Transverse colon (tissue), 4 donors: ENCODE measurements around the gene CENPS. TPM values are rescaled to one million over a fixed set of nuclear protein-coding genes. Genes with fewer than 3 reads are reported as not detected.

ENCODE experiments used
- DNase-seq: peaks from one replicate; pipeline ENCODE4 v3.0.0-alpha.2; 2019
- H3K27ac ChIP-seq, 4 donors: fragments of 200-600 bp; sonication (generic); 2 replicates each; pipeline ENCODE4 v1.5.1; 2016 to 2018; ENCODE audit warnings: inconsistent platforms in 4 of 4
- H3K27me3 ChIP-seq: fragments of 200-600 bp; sonication (generic); 2 replicates; pipeline ENCODE4 v1.5.1; 2017; ENCODE audit warnings: inconsistent platforms
- H3K36me3 ChIP-seq, 4 donors: fragments of 200-600 bp; sonication (generic); 2 replicates each; pipeline ENCODE4 v1.5.1; 2017 to 2019; ENCODE audit warnings: inconsistent platforms in 4 of 4
- H3K4me1 ChIP-seq, 4 donors: fragments of 200-600 bp; sonication (generic); 2 replicates each; pipeline ENCODE4 v1.5.1; 2017 to 2020; ENCODE audit warnings: inconsistent platforms in 4 of 4
- H3K4me3 ChIP-seq, 4 donors: fragments of 200-600 bp; sonication (generic); 1 replicate in 1 of 4; 2 replicates in 3 of 4; pipeline versions ENCODE4 v1.5.1 to v1.6.1; 2017 to 2019; ENCODE audit warnings: inconsistent platforms in 4 of 4
- H3K9me3 ChIP-seq, 2 donors: fragments of 200-600 bp; sonication (generic); 2 replicates each; pipeline ENCODE4 v1.5.1; 2017 to 2019; ENCODE audit warnings: inconsistent platforms in 2 of 2
- CTCF ChIP-seq, 5 experiments: fragments of 200-600 bp in 3 of 5; fragments of 450-650 bp in 2 of 5; sonication (generic) in 3 of 5; IDR thresholded peaks; 1 replicate in 2 of 5; 2 replicates in 3 of 5; pipeline ENCODE4 v1.5.1; 2016 to 2017; ENCODE audit warnings: antibody characterized with exemption in 5 of 5, inconsistent platforms in 3 of 5, mild to moderate bottlenecking in 2 of 5, moderate library complexity in 1 of 5
- EP300 ChIP-seq: sonication (generic); formaldehyde crosslinking; IDR thresholded peaks from one replicate; pipeline ENCODE4 v1.6.1; 2017; ENCODE audit warnings: antibody characterized with exemption, low read depth
- POLR2A ChIP-seq: fragments of 450-650 bp; IDR thresholded peaks from one replicate; pipeline ENCODE4 v1.6.1; 2016; ENCODE audit warnings: antibody characterized with exemption, mild to moderate bottlenecking, moderate library complexity
- POLR2AphosphoS5 ChIP-seq, 3 donors: sonication (generic); formaldehyde crosslinking; IDR thresholded peaks; one replicate each; pipeline ENCODE4 v1.6.1; 2016; ENCODE audit warnings: antibody characterized with exemption in 3 of 3
- WGBS, 2 donors: methylation state at CpG; one replicate each; pipeline ENCODE4 v1.1.5; 2018; ENCODE audit warnings: low coverage in 1 of 2; 5-methylcytosine and 5-hydroxymethylcytosine counted together
- in situ Hi-C, 4 donors: fragments of 200-750 bp; cut with MboI; loops; one replicate each; pipeline versions ENCODE4 v1.15.0 to v1.15.1; 2017; ENCODE audit warnings: low sequenced_read_pairs in 3 of 4, low pct_ligation_motif_present in 1 of 4, low pct_unique_long_range_greater_than_20kb in 1 of 4
- intact Hi-C: fragments of 100-400 bp; cut with DNase I; formaldehyde crosslinking; loops from one replicate; pipeline ENCODE4 v1.15.1; 2023; ENCODE audit warnings: low total_unique reads
- total RNA-seq, 4 donors: library from RNA; depleted of rRNA; stranded (reverse); fragments of >200 nt; gene quantifications; one replicate each; pipeline ENCODE4 v1.1.0, GENCODE V29; 2016

CENPS gene
- total RNA-seq, 4 donors from 2014 or later: 6.8 to 8.2 TPM; not detected in 2

- TF ChIP-seq POLR2AphosphoS5 (IDR thresholded peaks at IDR 0.05): no peak
- TF ChIP-seq CTCF (IDR thresholded peaks at IDR 0.05): no peak
- TF ChIP-seq POLR2A: no peak
- TF ChIP-seq EP300: no peak
- 12 to 27% methylated on average over 3 to 16 of the region's 16 CpGs for WGBS, 2 donors
- peak; percentile 24 for DNase-seq
- peaks cover 0 to 19% (median 14%) of the 10 kb centered on the region in 4 donors for H3K4me1 ChIP-seq
- H3K27ac ChIP-seq: peak overlapping the region; percentile 78 to 85 (median 82)
- no peaks in the 10 kb centered on the region for H3K27me3 ChIP-seq
- in situ Hi-C loops (loop anchor here in 1 of 4 donors (10.0 kb wide), 2 partner anchors 55 to 65 kb away; no protein-coding TSS in a partner anchor), intact Hi-C loops (loop anchor here (2.0 to 5.0 kb wide), 2 partner anchors 53 to 65 kb away; no protein-coding TSS in a partner anchor)
- H3K36me3 ChIP-seq: no peaks in the 10 kb centered on the region
- peak overlapping the region; percentile 8 to 85 (median 68) for H3K4me3 ChIP-seq
- no peaks in the 10 kb centered on the region for H3K9me3 ChIP-seq
These were observed 391 bp upstream of the CENPS start for GRCh38 chr1:10429868-10430215.

GRCh38 chr1:10431070-10431730, 967 bp downstream of the CENPS start:
- no peaks in the 10 kb centered on the region for H3K27me3 ChIP-seq
- TF ChIP-seq POLR2A (no peak), POLR2AphosphoS5 (IDR thresholded peaks at IDR 0.05) (no peak), CTCF (IDR thresholded peaks at IDR 0.05) (no peak), EP300 (no peak)
- no peak for DNase-seq
- H3K36me3 ChIP-seq: no peaks in the 10 kb centered on the region
- peaks cover 0 to 19% (median 14%) of the 10 kb centered on the region in 4 donors for H3K4me1 ChIP-seq
- in situ Hi-C loops (loop anchor here in 1 of 4 donors (10.0 kb wide), 1 partner anchor 64 kb away; no protein-coding TSS in a partner anchor), intact Hi-C loops (loop anchor here (2.0 kb wide), 1 partner anchor 64 kb away; no protein-coding TSS in a partner anchor)
- no peaks in the 10 kb centered on the region for H3K9me3 ChIP-seq
- peak overlapping the region; percentile 52 to 85 (median 68) for H3K4me3 ChIP-seq
- 19% methylated on average over 30 of the region's 30 CpGs; no CpG with 5 or more reads in 1 of the 2 donors for WGBS, 2 donors
- H3K27ac ChIP-seq: peak overlapping the region; percentile 78 to 85 (median 82)

GRCh38 chr1:10432910-10433700, 2.9 kb downstream of the CENPS start:
- Histone ChIP-seq H3K36me3 (no peaks in the 10 kb centered on the region), H3K9me3 (no peaks in the 10 kb centered on the region), H3K4me1 (peaks cover 0 to 19% (median 14%) of the 10 kb centered on the region in 4 donors), H3K27ac (no peak overlapping the region), H3K4me3 (no peak overlapping the region), H3K27me3 (no peaks in the 10 kb centered on the region)
- TF ChIP-seq CTCF (IDR thresholded peaks at IDR 0.05): no peak
- WGBS, 2 donors: 51 to 71% methylated on average over 5 to 12 of the region's 14 CpGs
- in situ Hi-C loops: loop anchor here in 1 of 4 donors (10.0 kb wide), 1 partner anchor 62 kb away; no protein-coding TSS in a partner anchor
- intact Hi-C loops: no loop called here
- DNase-seq: no peak

GRCh38 chr1:10433790-10434189, 3.6 kb downstream of the CENPS start:
- intact Hi-C loops: no loop called here
- no peak overlapping the region for H3K27ac ChIP-seq
- TF ChIP-seq CTCF (IDR thresholded peaks at IDR 0.05): no peak
- no peak for TF ChIP-seq EP300
- TF ChIP-seq POLR2A: no peak
- no peak for TF ChIP-seq POLR2AphosphoS5 (IDR thresholded peaks at IDR 0.05)
- no peak for DNase-seq
- H3K9me3 ChIP-seq: no peaks in the 10 kb centered on the region
- in situ Hi-C loops: loop anchor here in 1 of 4 donors (10.0 kb wide), 1 partner anchor 61 kb away; no protein-coding TSS in a partner anchor
- no peaks in the 10 kb centered on the region for H3K36me3 ChIP-seq
- H3K27me3 ChIP-seq: no peaks in the 10 kb centered on the region
- H3K4me1 ChIP-seq: peaks cover 0 to 19% (median 14%) of the 10 kb centered on the region in 4 donors
- H3K4me3 ChIP-seq: no peak overlapping the region
- WGBS, 2 donors: 78 to 91% methylated on average over 7 to 11 of the region's 11 CpGs
